Hematopoietic multipotent progenitor cell (in vitro differentiated cells): Measurements from ENCODE around the gene GCH1. TPM values are rescaled to one million over a fixed set of nuclear protein-coding genes. Genes with fewer than 3 reads are reported as not detected.
"Not testable (repeated sequence)": the region's sequence is repeated elsewhere in the genome, so short reads cannot be mapped to it uniquely, and the experiment has no call there.

ENCODE experiments used
- DNase-seq, 3 donors: peaks; one replicate each; pipeline ENCODE4 v3.0.0-alpha.2; 2011 to 2015; ENCODE audit warnings: low read depth in 2 of 3, low spot score in 2 of 3
- total RNA-seq: library from RNA; depleted of rRNA; stranded (reverse); fragments of >200 nt; gene quantifications from one replicate; pipeline ENCODE4 v1.2.3, GENCODE V29; 2012

The GCH1 gene
- 15.3 TPM for total RNA-seq

GRCh38 chr14:54902521-54903420 is at the start of gene GCH1:
Gene GCH1, minus strand, starts transcription at chr14:54902826. Its CDS starts 163 bp downstream, at chr14:54902663.
- peak; percentile 69 to 85 (median 84) for DNase-seq

- no peak for DNase-seq
These were observed 44.6 kb upstream of the GCH1 start for GRCh38 chr14:54947230-54947629.

GRCh38 chr14:54946500-54946899 is 43.9 kb upstream of the GCH1 start:
- no peak for DNase-seq

- DNase-seq: no peak
These were observed 42.2 kb upstream of the GCH1 start for GRCh38 chr14:54944737-54945391.

DNA sequence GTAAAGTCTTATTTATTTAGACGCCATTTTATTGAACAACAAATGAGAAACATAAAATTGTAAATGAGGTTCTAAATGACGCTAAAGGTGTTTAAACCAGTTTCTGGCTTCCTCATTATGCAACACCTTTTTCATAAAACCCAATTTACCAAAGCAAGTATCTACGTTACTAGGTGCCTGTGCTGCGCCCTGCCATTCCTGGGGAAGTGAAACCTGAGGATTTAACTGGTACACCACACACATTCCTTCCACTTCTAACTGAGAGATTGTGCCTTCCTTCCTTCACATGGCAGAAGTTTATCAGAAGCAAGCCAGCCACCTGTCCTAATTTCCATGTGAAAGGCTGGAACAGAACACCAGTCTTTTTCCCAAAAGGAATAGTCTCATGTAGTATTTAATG is 40.3 kb upstream of the GCH1 start:
- DNase-seq: no peak

DNA sequence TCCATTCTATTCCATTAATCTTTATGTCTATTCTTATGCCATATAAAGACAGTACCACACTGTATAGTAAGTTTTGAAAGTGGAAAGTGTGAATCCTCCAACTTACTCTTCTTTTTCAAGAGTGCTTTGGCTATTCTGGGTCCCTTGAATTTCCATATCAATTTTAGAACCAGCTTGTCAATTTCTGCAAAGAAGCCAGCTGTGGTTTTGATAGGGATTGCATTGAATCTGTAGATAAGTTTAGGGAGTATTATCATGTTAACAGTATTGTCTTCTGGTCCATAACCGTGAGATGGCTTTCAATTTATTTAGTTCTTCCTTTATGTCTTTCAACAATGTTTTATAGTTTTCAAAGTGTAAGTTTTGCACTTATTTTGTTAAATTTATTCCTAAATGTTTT is 34.2 kb upstream of the GCH1 start:
- DNase-seq: no peak

DNA sequence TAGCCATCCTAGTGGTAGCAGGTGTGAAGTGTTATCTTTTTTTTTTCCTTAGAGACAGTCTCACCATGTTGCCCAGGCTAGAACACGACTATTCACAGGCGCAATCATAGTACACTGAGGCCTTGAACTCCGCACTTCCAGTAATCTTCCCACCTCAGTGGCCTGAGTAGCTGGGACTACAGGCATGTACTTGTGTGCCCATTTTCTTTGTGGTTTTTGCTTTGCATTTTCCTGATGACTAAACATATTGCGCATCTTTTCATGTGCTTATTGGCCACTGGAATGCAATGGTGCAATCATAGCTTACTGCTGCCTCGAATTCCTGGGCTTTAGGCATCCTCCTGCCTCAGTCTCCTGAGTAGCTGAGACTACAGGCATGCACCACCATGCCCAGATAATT is 33.3 kb upstream of the GCH1 start:
- no peak for DNase-seq

GRCh38 chr14:54935100-54935499 is 32.5 kb upstream of the GCH1 start:
- no peak for DNase-seq

DNA sequence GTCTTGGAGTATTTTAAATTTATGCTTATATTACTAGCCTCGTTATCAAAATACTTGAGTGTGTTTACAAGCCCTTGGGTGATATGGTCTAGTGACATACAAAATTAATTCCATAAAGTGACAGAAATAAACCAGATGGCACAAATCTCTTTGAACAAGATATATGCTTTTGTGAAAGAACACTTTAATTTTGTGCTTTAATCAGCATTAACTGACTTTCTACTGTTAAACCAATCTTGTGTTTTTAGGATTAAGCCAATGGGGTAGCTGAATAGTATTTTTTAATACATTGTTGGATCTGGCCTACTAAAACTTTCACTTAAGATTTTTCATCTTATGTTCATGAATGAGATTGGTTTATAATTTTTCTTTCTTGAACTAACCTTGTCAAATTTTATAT is 30.4 kb upstream of the GCH1 start:
- no peak for DNase-seq

GRCh38 chr14:54931598-54932340 is 29.1 kb upstream of the GCH1 start:
- no peak for DNase-seq

DNA sequence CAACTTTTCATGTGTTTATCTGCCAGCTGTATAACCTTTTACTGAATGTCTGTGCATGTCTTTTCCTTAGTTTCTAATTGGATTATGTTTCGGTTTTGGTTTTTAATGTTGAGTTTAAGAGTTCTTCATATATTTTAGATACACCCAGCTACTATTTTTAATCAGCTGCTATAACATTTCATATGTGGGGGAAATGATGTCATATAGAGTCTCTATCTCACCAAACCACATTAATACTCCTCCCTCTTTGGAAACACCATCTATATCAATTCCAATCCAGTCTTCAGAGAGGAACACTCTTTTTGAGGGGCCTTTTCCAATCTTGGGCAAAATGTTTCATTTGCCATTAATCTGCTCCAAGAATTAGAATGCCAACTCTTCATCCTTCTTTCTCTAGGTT is 28.5 kb upstream of the GCH1 start:
- peak in 1 of 3 donors; percentile 7 for DNase-seq

GRCh38 chr14:54929556-54929955 is 26.9 kb upstream of the GCH1 start:
- DNase-seq: no peak

- no peak for DNase-seq
These were observed 25.6 kb upstream of the GCH1 start for GRCh38 chr14:54928216-54928615.

DNA sequence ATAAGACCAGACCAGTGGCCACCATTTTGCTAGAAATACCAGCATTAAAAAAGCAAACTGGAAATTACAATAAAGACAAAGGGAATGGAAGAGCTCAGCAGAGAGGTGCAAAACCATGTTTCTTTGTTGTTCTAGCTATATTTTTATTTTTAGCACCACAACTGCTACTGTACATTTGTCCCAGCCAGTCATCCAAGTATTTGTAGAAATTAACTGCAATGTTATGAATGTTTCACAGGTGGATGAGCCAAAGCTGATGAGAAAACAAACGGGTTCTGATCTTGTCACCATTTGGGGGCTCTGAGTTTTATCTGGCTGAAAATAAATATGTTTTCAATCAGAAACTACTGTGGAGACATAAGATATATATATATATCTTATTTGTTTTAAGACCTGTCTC is 24.9 kb upstream of the GCH1 start:
- DNase-seq: no peak

- not testable (repeated sequence) for DNase-seq
These were observed 23.9 kb upstream of the GCH1 start for GRCh38 chr14:54926570-54926969.

DNA sequence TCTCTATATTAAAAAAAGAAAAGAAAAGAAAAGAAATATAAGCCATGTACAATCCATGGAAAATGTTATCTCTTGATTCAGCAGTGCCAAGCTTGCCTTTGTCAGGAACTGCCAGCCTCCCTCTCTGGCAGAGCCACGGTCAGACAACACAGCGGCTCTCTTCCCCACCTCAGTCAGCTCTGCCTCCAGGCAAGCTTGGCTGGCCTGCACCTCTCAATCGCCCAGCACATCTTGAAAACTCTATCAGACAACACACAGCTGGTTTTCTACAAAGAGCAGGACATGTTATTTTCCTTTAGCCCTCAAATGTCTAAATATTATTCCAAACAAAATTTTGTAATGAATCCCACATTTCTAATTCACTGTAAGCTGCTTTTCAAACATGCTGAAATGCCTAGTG is 20.0 kb upstream of the GCH1 start:
- no peak for DNase-seq

- DNase-seq: no peak
These were observed 17.4 kb upstream of the GCH1 start for GRCh38 chr14:54920052-54920451.

DNA sequence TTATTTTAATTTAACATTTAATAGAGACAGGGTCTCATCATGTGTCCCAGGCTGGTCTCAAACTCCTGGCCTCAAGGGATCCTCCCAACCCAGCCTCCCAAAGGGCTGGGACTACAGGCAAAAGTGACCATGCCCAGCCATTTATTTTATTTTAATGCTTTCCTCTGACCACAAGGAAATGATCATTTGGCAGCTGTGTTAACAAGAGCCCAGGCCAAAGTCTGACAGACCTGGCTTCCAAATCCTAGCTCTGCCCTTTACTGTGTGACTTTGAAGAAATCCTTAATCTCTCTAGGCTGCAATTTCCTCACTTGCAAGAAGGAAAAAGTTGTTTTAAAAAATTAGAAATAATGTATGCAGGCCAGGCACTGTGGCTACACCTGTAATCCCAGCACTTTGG is 16.7 kb upstream of the GCH1 start:
- no peak for DNase-seq

DNA sequence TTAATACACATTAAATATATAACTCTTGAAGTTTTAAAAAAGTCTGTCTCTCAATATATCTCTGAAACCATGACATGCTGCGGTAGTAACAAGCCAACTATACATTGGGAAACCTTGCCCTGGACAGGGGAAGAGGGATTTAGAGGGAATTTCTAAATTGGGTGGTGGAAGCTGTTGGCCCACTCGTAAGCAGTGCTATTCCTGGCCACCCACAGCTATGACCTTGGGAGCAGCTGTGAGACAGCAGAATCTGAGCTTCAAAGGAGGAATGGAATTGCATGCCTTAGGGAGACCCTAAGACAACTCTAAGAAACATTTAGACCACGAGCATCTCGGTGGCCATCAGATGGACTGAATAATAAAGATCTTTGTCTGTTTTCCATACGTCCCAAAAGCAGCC is 15.8 kb upstream of the GCH1 start:
- no peak for DNase-seq

GRCh38 chr14:54916101-54916500 is 13.5 kb upstream of the GCH1 start:
- DNase-seq: no peak

DNA sequence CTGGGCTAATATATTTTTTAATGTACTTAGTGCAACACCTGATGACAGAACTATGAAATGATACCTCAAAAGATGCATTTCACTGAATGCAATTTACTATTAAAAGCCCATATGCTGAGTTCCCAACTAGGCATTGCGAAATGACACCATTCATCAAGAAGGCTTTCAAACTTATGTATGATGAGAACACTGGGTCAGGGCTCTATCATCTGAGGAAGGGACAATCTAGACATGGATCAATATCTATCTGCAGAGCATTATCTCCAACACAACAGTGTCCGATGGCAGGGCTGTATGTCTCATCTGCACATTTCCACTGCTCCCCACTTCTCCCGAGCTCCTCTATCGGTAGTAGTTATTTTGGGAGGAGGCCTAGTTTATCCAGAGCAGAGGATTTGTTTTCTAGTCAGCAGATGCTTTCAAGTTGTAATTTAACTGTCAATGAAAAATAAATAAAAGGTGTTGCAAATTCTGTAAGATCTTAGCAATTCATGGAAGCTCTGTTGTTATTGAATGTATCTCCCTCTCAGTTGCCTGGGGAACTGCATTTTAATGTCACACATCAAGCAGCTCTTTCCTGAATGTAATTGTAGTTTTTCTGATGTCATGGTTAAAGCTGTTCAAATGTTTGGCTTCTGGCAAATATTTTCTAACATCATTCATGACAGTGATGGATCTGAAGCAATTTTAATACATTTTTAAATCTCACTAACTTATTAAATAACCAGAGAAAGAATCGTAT is 7.4 kb upstream of the GCH1 start:
- no peak for DNase-seq
